ENCODE data around the gene TSC22D1. TPM values are rescaled to one million over a fixed set of nuclear protein-coding genes. Genes with fewer than 3 reads are reported as not detected.
A peak's percentile ranks its signal among the peaks of the same experiment; 100 is the strongest.

The TSC22D1 gene
- total and polyA plus RNA-seq, 3 experiments from 2014 or later: 8.5 to 10.3 (median 10.0) TPM

GRCh38 chr13:44402899-44403445 lies 173.2 kb downstream of the TSC22D1 start:
- ChIA-PET POLR2A (no interaction called here), CTCF (no interaction called here)
- Mint-ChIP-seq H3K36me3 (no peaks in the 10 kb centered on the region), H3K27ac (no peak overlapping the region), H3K4me3 (no peak overlapping the region), H3K27me3 (peaks cover 3 to 12% of the 10 kb centered on the region in 2 donors), H3K9me3 (no peaks in the 10 kb centered on the region), H3K4me1 (no peaks in the 10 kb centered on the region)
- H3K4me3 ChIP-seq (ENCODE audit: low read length): no peak overlapping the region
- DNase-seq: no peak
- H3K27me3 ChIP-seq (ENCODE audit: insufficient read depth, low read length, poor library complexity, severe bottlenecking): no peaks in the 10 kb centered on the region
- H3K4me1 ChIP-seq (ENCODE audit: insufficient read depth, low read length): no peaks in the 10 kb centered on the region
- H3K36me3 ChIP-seq (ENCODE audit: insufficient read depth, low read length): no peaks in the 10 kb centered on the region
- H3K27ac ChIP-seq (ENCODE audit: low read depth, low read length): no peak overlapping the region
- H3K9me3 ChIP-seq (ENCODE audit: low read length): no peaks in the 10 kb centered on the region

GRCh38 chr13:44401577-44401976 lies 174.6 kb downstream of the TSC22D1 start:
- Mint-ChIP-seq H3K36me3 (no peaks in the 10 kb centered on the region), H3K4me3 (no peak overlapping the region), H3K27me3 (peaks cover 3 to 17% of the 10 kb centered on the region in 2 donors), H3K9me3 (no peaks in the 10 kb centered on the region), H3K4me1 (no peaks in the 10 kb centered on the region), H3K27ac (no peak overlapping the region)
- H3K9me3 ChIP-seq (ENCODE audit: low read length): no peaks in the 10 kb centered on the region
- no peak overlapping the region for H3K27ac ChIP-seq (ENCODE audit: low read depth, low read length)
- H3K27me3 ChIP-seq (ENCODE audit: insufficient read depth, low read length, poor library complexity, severe bottlenecking): no peaks in the 10 kb centered on the region
- POLR2A ChIA-PET: no interaction called here
- no peaks in the 10 kb centered on the region for H3K4me1 ChIP-seq (ENCODE audit: insufficient read depth, low read length)
- no peak overlapping the region for H3K4me3 ChIP-seq (ENCODE audit: low read length)
- no peak for DNase-seq
- no peaks in the 10 kb centered on the region for H3K36me3 ChIP-seq (ENCODE audit: insufficient read depth, low read length)
- CTCF ChIA-PET: interaction anchor here (0.7 kb wide), 1 partner anchor 139 kb away, joined by 3 read pairs; no protein-coding TSS in a partner anchor

GRCh38 chr13:44400736-44401135 lies 175.4 kb downstream of the TSC22D1 start:
- H3K27me3 ChIP-seq (ENCODE audit: insufficient read depth, low read length, poor library complexity, severe bottlenecking): no peaks in the 10 kb centered on the region
- H3K4me1 Mint-ChIP-seq: no peaks in the 10 kb centered on the region
- H3K27ac Mint-ChIP-seq: peak overlapping the region in 1 of 8 donors; percentile 54
- no peaks in the 10 kb centered on the region for H3K9me3 Mint-ChIP-seq
- H3K4me3 Mint-ChIP-seq: no peak overlapping the region
- no peak overlapping the region for H3K4me3 ChIP-seq (ENCODE audit: low read length)
- H3K9me3 ChIP-seq (ENCODE audit: low read length): no peaks in the 10 kb centered on the region
- H3K36me3 Mint-ChIP-seq: no peaks in the 10 kb centered on the region
- no peak for DNase-seq
- no peak overlapping the region for H3K27ac ChIP-seq (ENCODE audit: low read depth, low read length)
- CTCF ChIA-PET: interaction anchor here (0.7 kb wide), 1 partner anchor 138 kb away, joined by 3 read pairs; no protein-coding TSS in a partner anchor
- peaks cover 3 to 17% of the 10 kb centered on the region in 2 donors for H3K27me3 Mint-ChIP-seq
- POLR2A ChIA-PET: no interaction called here
- no peaks in the 10 kb centered on the region for H3K36me3 ChIP-seq (ENCODE audit: insufficient read depth, low read length)
- H3K4me1 ChIP-seq (ENCODE audit: insufficient read depth, low read length): no peaks in the 10 kb centered on the region

GRCh38 chr13:44399074-44399473 lies 177.1 kb downstream of the TSC22D1 start:
- POLR2A ChIA-PET: no interaction called here
- H3K4me3 Mint-ChIP-seq: no peak overlapping the region
- no peaks in the 10 kb centered on the region for H3K9me3 Mint-ChIP-seq
- no peak for DNase-seq
- H3K36me3 Mint-ChIP-seq: no peaks in the 10 kb centered on the region
- no peaks in the 10 kb centered on the region for H3K4me1 ChIP-seq (ENCODE audit: insufficient read depth, low read length)
- H3K27me3 Mint-ChIP-seq: peaks cover 3 to 17% of the 10 kb centered on the region in 2 donors
- CTCF ChIA-PET: no interaction called here
- no peaks in the 10 kb centered on the region for H3K4me1 Mint-ChIP-seq
- H3K9me3 ChIP-seq (ENCODE audit: low read length): no peaks in the 10 kb centered on the region
- H3K4me3 ChIP-seq (ENCODE audit: low read length): no peak overlapping the region
- H3K36me3 ChIP-seq (ENCODE audit: insufficient read depth, low read length): no peaks in the 10 kb centered on the region
- no peak overlapping the region for H3K27ac Mint-ChIP-seq
- H3K27ac ChIP-seq (ENCODE audit: low read depth, low read length): no peak overlapping the region
- H3K27me3 ChIP-seq (ENCODE audit: insufficient read depth, low read length, poor library complexity, severe bottlenecking): no peaks in the 10 kb centered on the region

GRCh38 chr13:44398606-44399005 lies 177.5 kb downstream of the TSC22D1 start:
- H3K27ac Mint-ChIP-seq: peak overlapping the region in 1 of 8 donors; percentile 4
- ChIA-PET CTCF (no interaction called here), POLR2A (no interaction called here)
- H3K27me3 ChIP-seq (ENCODE audit: insufficient read depth, low read length, poor library complexity, severe bottlenecking): no peaks in the 10 kb centered on the region
- H3K4me1 ChIP-seq (ENCODE audit: insufficient read depth, low read length): no peaks in the 10 kb centered on the region
- no peaks in the 10 kb centered on the region for H3K36me3 ChIP-seq (ENCODE audit: insufficient read depth, low read length)
- H3K27ac ChIP-seq (ENCODE audit: low read depth, low read length): no peak overlapping the region
- no peaks in the 10 kb centered on the region for H3K9me3 Mint-ChIP-seq
- H3K4me3 ChIP-seq (ENCODE audit: low read length): no peak overlapping the region
- H3K9me3 ChIP-seq (ENCODE audit: low read length): no peaks in the 10 kb centered on the region
- H3K36me3 Mint-ChIP-seq: no peaks in the 10 kb centered on the region
- no peak overlapping the region for H3K4me3 Mint-ChIP-seq
- DNase-seq: no peak
- no peaks in the 10 kb centered on the region for H3K4me1 Mint-ChIP-seq
- peaks cover 3 to 13% of the 10 kb centered on the region in 2 donors for H3K27me3 Mint-ChIP-seq

GRCh38 chr13:44397766-44398223 lies 178.3 kb downstream of the TSC22D1 start:
- Mint-ChIP-seq H3K4me1 (no peaks in the 10 kb centered on the region), H3K27ac (no peak overlapping the region), H3K27me3 (peaks cover 3 to 11% of the 10 kb centered on the region in 2 donors), H3K36me3 (no peaks in the 10 kb centered on the region), H3K4me3 (no peak overlapping the region), H3K9me3 (no peaks in the 10 kb centered on the region)
- H3K27ac ChIP-seq (ENCODE audit: low read depth, low read length): peak overlapping the region; percentile 59
- no peak overlapping the region for H3K4me3 ChIP-seq (ENCODE audit: low read length)
- no peak for DNase-seq
- no peaks in the 10 kb centered on the region for H3K9me3 ChIP-seq (ENCODE audit: low read length)
- POLR2A ChIA-PET: no interaction called here
- no peaks in the 10 kb centered on the region for H3K4me1 ChIP-seq (ENCODE audit: insufficient read depth, low read length)
- no peaks in the 10 kb centered on the region for H3K36me3 ChIP-seq (ENCODE audit: insufficient read depth, low read length)
- H3K27me3 ChIP-seq (ENCODE audit: insufficient read depth, low read length, poor library complexity, severe bottlenecking): no peaks in the 10 kb centered on the region
- CTCF ChIA-PET: no interaction called here

GRCh38 chr13:44396701-44397580 lies 179.2 kb downstream of the TSC22D1 start:
- no peak overlapping the region for H3K27ac Mint-ChIP-seq
- ChIA-PET CTCF (no interaction called here), POLR2A (no interaction called here)
- no peak for DNase-seq
- H3K9me3 Mint-ChIP-seq: no peaks in the 10 kb centered on the region
- peak overlapping the region; percentile 59 for H3K27ac ChIP-seq (ENCODE audit: low read depth, low read length)
- peaks cover 5 to 18% of the 10 kb centered on the region in 2 donors for H3K27me3 Mint-ChIP-seq
- H3K4me3 ChIP-seq (ENCODE audit: low read length): no peak overlapping the region
- H3K4me1 Mint-ChIP-seq: no peaks in the 10 kb centered on the region
- no peaks in the 10 kb centered on the region for H3K9me3 ChIP-seq (ENCODE audit: low read length)
- no peak overlapping the region for H3K4me3 Mint-ChIP-seq
- H3K27me3 ChIP-seq (ENCODE audit: insufficient read depth, low read length, poor library complexity, severe bottlenecking): no peaks in the 10 kb centered on the region
- no peaks in the 10 kb centered on the region for H3K4me1 ChIP-seq (ENCODE audit: insufficient read depth, low read length)
- no peaks in the 10 kb centered on the region for H3K36me3 Mint-ChIP-seq
- H3K36me3 ChIP-seq (ENCODE audit: insufficient read depth, low read length): no peaks in the 10 kb centered on the region

GRCh38 chr13:44395976-44396694 lies 180.0 kb downstream of the TSC22D1 start:
- no peak overlapping the region for H3K27ac Mint-ChIP-seq
- Histone ChIP-seq H3K36me3 (ENCODE audit: insufficient read depth, low read length) (no peaks in the 10 kb centered on the region), H3K9me3 (ENCODE audit: low read length) (no peaks in the 10 kb centered on the region), H3K27me3 (ENCODE audit: insufficient read depth, low read length, poor library complexity, severe bottlenecking) (no peaks in the 10 kb centered on the region), H3K4me3 (ENCODE audit: low read length) (no peak overlapping the region), H3K27ac (ENCODE audit: low read depth, low read length) (peak overlapping the region; percentile 59), H3K4me1 (ENCODE audit: insufficient read depth, low read length) (no peaks in the 10 kb centered on the region)
- CTCF ChIA-PET: no interaction called here
- no peaks in the 10 kb centered on the region for H3K4me1 Mint-ChIP-seq
- no peak overlapping the region for H3K4me3 Mint-ChIP-seq
- H3K27me3 Mint-ChIP-seq: peaks cover 5 to 21% of the 10 kb centered on the region in 2 donors
- POLR2A ChIA-PET: no interaction called here
- DNase-seq: no peak
- no peaks in the 10 kb centered on the region for H3K36me3 Mint-ChIP-seq
- H3K9me3 Mint-ChIP-seq: no peaks in the 10 kb centered on the region

Data from CD8-positive, alpha-beta memory T cell (primary cell).